Stimulated activated naive CD4-positive, alpha-beta T cell (primary cell): ENCODE results near the gene CCDC51.

Source experiments
- DNase-seq, 6 experiments: peaks; one replicate each; lab custom pipeline; 2025; lab: John Stamatoyannopoulos, UW

Gene CCDC51

DNA sequence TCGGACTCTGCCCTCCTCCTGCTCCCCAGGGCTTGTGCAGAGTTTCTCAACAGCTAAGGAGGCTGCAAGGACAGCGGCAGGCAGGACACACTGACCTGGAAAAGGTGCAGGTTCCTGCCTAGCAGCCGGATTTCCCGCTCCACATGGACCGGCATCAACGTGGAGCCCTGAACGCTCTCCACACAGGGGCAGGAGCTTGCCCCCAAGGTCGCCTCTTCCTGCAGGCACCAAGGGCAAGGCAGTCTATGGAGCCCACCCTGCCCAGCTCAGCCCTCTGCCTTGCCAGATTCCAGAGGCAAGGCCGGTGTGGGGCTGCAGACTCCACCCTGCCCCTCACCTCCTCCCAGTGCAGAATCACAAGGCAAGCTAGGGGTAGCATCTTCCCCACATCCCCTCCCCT lies 20.8 kb downstream of the CCDC51 start:
- no peak for DNase-seq

DNA sequence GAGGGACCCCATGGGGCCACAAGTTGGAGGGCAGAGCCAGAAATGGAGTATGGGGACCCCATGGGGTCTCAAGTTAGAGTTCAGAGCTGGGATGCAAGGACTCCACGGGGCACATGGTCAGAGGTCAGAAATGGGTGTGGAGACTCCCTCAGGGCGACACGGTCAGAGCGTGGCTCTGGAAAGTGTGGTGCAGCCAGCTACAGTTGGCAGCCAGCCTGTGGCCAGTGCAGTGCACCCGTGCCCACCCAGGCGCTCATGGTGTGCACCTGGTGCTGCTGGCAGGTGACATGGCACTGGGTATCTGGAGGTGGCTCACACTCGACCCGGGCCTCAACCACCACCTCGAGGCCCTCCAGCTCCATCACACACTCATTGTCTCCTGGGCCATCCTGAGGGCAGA lies 21.3 kb downstream of the CCDC51 start:
- no peak for DNase-seq

DNA sequence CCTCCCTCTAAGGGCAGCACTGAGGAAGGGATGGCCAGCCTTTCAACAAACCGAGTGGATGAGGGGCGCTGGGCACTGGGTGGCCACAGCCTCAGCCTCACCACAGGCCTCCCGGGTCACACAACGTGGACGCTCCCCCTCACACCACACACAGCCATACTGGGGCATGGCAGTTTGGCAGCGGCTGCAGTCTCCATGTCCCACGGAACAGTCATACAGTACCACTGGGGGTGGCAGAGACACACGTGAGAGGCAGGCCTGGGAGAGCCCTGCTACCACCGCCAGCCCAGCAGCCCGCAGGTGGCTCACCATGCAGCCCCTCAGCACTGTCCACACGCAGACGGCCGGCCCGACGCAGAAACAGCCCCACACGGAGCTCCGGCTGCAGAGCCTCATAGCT lies 21.8 kb downstream of the CCDC51 start:
- no peak for DNase-seq

DNA sequence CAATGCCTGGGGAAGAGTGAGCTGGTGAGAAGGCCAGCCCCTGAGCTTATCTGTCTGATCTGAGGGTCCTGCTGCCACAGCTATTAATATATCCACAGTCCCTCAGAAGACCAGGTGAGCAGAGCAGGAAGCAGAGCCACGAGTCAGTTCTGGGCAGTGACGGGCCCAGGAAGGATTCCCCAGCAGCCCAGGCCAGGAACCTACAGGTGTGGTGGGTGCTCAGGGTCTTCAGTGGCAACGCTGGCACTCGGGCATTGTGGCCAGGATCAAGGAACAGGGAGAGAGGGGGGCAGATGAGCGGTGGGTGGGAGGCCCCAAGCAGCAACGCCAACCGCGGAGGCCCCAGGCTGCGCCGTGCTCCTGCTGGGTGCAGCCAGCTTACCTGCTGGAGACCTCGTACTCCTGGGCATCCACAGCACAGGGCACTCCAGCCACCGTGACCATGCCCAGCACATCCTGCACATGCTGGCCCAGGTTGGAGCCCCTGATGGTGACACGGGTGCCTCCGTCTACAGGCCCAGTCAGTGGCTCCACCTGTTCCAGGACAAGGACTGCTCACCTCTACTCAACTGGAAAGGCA lies 22.3 kb downstream of the CCDC51 start:
- DNase-seq: no peak

DNA sequence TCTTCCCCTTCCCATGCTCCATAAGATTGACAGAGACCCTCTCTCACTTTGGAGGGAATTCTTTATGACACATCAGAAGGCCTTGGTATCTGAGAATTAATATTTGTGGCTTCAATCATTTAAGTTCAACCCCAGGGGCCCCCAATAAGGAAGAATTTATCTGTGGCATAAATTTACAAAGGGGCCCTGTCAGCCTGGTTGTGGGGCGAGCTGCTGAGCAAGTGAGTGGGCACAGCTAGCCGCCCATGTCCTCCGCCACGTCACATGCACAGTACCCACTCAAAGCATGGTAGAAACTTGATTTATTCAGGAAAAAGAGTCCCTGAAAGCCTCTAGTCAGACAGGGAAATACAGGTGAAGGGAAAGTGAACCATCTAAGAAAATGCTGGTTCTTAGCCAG lies 23.4 kb downstream of the CCDC51 start:
- DNase-seq: no peak

DNA sequence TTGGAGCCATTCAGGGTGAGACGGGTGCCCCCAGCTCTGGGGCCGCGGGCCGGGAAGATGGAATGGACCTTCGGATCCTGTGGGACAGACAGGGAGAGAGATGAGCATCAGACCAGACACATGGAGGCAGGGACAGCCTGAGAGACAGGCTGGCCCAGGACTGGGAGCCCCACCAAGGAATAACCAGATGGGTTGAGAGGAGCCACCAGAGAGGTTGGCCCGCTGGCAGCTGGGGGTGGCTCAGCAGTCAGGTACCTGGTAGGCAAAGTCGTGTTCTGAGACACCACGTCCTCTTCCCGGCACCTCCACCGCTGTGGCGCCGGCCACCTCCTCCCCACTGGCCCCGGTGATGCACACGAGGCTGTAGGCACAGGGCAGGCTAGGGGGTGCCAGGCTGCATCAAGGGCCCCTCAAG lies 23.8 kb downstream of the CCDC51 start:
- DNase-seq: no peak

DNA sequence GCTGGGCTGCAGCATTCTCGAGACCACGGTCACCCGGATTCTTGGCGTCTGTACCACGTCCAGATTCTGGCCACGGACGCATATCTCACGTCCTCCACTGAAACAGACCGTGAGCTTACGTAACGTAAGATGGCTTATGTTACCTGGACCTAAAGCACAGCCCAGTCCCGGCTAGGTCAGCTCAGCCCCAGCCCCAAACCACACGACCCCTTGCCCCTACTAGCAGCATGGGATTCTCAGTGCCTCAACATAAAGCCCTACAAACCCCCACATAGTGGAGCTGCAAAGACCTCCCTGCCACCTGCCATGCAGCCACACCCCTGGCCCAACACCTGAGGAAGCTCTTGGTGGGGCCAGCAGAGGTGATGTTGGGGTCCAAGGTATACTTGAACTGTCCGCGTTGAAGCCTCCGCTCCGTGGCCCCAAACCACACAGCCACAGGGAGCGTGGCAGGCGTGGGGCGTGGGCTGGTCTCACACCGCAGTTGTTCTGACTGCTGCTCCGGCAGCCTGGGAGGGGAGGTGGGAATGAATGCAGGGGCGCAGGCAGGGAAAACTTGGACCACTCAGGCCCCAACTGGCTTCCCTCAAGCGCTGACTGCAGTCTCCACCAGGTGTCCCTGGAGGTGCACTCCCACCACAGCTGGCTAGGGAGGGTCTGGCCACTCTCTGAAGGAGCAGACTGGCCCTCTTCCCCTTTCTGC lies 24.5 kb downstream of the CCDC51 start:
- DNase-seq: no peak

DNA sequence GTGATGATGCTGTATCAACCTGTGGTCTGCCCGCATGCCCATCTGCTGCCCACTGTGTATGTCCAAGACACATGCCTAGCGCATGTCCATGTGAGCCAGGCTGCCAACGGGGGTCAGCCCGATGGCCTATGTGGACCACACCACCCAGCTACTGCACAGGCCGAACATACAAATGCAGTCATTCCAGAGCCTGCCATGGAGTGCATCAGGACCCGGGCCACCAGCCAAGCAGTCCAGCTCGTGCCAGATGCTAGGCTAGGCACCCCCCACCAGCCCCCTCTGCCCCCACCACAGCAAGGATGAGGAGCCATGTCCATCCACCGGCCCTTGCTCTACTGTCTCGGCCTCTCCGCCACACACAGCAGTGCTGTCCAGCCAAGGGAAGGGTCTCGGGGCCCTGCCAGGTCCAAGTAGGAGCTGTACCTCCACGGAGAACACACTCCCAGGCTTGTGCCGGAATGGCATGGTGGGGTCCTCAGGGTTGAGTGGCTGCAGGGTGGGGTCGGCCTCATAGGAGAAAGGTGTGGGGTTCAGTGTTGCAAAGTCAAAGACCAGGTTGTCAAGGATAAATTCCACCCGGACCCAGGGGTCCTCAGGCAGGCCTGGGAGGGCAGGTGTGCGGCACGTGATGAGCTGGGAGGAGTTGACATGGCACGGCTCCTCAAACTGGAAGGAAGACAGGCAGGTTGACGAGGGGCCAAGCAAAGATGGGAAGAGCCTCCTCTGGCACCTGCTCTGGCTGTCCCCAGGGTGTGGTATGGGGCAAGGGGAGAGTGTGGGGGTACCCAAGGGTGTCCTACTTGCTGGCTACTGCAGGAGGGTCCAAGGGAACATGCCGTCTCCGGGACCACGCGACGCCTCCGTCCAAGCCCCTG lies 25.3 kb downstream of the CCDC51 start:
- no peak for DNase-seq

DNA sequence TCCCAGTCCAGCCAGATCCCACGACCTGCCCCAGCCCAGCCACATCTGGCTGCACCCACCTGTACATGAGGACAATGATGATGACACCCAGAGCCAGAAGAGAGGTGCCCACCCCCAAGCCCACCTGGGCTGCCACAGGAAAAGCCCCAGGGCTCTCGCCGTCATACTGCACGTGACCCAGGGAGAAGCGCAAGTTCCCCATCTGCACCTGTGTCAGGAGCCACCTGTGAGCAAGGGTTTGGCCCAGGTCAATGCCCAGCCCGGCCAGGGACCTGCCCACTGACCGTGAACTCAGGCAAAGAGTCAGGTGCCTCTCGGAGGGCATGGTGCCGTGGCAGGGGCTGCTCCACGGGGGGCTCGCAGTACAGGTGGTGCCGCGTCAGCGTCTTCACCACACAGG lies 26.3 kb downstream of the CCDC51 start:
- no peak for DNase-seq

DNA sequence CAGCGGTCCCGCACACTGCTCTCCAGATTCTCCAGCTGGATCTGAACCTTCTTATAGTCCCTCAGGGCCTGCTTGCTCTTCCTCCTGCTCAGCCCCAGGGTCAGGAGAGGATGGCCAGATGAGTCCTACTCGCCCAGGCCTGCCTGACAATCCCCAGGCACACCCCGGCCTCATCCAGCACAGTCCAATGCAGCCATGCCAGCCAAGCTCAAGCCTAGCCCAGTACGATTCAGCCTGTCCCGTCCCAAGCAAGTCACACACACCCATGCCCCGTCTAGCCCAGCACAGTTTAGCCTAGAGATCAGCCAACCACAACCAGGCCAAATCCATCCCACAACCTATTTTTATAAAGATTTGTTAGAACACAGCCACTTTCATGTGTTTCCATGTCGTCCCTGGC lies 26.8 kb downstream of the CCDC51 start:
- no peak for DNase-seq

DNA sequence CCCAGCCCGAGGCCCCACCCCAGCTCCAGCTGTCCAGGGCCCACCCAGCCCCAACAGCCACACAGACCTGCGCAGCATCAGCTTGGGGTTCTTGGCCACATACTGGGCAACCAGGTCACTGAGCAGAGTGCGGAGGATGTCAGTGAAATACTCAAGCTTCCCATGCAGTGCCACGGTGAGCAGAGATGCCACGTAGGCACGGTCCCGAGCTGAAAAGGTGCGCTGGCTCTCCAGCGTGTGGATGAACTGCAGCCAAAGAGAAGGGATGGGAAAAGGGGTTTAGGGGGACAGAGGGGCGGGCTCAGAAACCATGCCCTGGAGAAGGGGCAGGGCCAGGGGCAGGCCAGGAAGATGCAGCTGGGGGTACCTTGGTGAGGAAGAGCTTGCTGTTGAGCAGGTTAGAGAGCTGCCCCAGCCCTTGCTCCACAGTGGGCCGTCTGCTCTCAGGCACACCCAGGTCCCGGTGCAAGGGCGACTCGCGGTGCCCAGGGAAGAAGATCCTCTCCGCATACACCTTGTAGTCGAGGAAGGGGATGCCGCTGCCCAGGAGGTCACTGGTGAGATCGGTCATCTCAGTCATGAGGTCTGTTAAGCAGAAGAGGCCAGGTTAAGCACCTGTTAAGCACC lies 27.4 kb downstream of the CCDC51 start:
- no peak for DNase-seq

DNA sequence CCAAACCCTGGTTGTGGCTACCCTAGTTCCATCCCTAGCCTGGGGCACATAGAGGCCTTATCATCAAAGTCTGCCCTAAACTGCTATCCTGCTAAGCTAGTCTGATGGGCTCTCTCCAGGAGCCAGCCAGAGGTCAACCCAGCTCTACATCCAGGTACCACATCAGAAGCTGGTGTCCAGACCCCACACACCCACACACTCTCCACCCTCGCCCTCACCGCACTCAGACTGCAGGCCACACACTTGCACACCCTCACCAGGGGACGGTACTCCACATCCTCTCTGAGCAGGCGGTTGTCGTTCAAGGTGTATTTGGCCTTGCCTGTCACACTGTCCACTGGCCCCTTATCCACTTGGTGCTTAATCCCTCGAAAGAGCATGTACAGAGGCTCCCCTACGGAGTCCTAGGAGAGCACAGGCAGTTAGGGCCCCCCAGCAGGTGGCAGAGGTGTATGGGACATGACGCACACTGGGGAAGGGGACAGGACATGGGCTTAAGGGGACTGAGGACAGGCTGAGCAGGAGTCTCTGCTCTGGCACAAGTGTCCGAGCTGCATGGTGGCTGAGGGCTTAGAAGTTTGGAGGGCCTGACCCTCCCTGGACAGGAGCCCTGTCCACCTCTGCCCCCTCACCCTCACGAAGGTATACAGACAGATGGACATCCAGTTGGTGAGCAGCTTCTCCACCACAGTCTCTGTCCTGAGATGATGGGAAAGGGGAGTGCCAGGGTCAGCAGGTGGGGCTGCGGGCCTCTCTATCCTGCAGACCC lies 28.1 kb downstream of the CCDC51 start:
- no peak for DNase-seq

DNA sequence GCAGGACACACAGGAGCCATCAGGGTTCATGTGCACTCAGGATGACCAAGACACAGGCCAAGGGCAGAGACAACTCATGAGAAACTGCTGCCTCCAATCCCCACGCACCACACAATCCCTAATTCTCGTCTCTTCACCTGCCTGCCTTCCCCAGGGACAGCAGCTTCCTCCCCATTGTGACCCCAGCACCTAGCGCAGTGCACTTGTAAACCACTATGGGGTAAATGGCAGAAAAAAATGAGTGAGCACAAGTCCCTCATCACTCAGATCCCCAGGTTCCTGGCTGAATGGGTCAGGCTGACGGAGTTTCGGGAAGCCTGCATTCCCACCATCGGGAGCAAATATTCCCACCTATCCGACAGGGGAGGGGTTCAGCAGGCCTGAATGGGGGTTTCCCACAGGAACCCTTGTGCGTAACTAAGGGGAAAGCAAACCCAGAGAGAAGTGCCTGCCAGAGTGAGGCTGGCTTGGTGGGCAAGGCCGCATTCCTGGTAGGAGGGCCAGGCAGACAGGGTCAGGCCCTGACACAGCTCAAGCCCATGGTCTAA lies 28.8 kb downstream of the CCDC51 start:
- DNase-seq: no peak

DNA sequence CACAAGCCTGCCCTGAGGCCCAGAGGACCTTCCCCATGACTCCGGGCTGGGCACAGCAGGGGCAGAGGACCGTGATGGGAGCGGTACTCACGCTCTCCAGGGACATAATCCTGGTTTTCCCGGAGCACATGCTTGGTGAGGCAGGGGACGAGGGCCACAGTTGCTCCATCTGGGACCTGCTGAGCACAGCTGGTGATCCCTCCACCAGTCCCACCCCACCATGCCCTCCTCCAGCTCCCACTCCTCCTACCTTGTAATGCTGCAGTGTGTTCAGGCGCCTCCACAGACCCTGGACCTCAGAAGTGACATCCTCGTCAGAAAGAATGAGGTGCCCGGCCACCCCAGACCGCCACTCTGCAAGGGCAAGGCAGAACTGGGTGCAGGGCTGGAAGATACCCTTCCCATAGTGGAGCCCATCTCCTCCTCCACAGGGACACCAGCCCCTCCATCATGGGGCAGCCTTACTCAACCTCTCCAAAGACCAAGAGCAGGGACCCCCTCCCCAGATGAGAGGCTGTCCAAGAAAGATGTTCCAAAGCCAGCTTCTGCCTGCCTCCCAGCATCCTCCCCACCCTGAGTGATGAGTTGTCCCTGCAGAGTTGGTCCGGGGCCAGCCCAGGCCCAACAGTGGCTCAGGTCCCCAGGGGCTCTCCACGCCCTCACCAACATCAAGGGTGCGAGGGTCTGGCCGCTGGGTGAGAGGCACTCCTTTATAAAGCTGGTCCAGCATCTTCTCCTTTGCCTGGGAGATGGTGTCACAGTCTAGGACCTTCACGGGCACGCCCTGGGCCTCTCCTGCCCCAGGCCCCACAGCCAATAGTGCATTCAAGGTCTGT lies 29.5 kb downstream of the CCDC51 start:
- DNase-seq: no peak

DNA sequence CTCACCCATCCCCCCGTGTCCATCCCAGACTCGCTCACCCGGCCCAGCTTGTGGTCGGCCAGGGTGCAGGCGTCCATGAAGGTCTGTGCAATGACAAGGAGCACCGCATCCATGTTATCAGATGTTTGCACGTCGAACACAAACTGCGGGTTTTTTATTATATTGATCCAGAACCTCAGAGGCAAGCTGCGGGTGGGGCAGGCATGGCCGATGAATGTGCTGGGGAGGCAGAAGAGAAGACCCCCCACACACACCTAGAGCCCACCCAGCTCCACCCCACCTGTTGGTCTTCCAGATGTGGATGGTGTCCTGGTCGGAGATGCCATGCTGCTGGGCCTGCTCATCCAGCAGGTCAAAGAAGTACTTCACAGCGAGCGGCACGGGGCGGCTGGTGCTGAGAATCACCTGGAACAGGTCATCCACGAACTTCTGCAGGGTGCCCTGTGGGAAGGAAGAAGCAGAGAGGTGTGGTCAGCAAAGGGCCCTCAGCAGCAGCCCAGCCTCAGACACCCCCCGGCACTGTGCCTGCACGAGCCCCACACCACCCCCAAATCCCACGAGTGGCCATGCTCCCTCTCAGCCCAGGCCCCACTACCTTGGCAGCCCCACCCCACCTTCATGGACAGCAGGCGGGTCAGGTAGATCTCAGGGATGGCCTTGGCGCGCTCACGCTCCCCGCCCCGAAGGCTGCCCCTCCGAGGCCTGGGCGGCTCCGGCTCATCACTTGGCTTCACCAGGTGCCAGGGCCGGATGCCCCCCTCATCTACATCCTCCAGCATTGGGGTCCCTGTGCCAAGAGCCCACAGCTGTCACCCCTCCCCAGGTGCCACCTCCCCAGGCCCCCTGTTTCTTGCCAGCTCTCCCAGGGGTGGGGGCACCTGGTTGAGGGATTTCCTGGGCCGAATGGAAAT lies 30.4 kb downstream of the CCDC51 start:
- DNase-seq: no peak

DNA sequence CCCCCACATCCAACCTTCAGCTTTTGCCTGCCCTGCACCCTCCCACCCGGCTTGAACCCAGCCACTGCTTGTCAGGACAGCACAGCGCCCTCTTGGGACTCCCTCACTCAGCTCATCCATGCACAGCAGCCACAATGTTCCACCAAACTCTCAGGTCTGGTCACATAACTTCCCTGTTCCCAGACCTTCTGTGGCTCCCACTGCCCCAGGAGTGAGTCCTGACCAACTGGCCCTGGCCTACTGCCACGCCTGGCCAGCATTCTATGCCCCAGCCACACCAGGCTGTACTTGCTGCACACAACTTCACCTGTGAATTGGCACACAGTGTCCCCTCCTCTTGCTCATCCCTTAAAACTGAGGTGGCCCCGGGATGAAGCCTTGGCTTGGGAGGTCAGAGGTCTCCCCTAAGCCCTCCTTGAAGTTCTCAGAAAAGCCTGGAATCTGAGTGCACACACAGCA lies 31.1 kb downstream of the CCDC51 start:
- no peak for DNase-seq

DNA sequence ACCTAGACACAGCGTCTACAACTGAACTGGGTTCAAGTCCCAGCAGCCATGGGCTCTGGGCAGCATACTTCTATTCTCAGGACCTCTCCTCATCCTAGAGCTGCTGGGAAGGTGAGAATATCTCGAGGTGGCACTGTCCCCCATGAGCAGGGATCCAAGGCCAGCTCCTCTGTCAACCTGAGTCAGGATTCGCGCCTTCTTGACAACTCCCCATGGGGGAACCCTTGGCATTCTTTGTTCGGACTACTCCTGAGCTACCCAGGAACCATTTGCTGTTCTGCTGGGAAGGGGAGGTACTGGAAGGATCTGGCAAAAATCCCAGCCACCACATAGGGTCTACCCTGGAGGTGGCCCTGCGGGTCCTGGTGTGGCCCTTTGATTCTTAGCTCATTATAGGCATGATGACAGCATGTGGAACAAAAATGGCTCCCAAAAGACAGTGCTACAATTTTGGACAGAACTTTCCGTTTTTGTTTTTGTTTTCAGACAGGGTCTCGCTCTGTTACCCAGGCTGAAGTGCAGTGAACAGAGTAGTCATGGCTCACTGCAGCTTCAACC lies 32.3 kb downstream of the CCDC51 start:
- no peak for DNase-seq

DNA sequence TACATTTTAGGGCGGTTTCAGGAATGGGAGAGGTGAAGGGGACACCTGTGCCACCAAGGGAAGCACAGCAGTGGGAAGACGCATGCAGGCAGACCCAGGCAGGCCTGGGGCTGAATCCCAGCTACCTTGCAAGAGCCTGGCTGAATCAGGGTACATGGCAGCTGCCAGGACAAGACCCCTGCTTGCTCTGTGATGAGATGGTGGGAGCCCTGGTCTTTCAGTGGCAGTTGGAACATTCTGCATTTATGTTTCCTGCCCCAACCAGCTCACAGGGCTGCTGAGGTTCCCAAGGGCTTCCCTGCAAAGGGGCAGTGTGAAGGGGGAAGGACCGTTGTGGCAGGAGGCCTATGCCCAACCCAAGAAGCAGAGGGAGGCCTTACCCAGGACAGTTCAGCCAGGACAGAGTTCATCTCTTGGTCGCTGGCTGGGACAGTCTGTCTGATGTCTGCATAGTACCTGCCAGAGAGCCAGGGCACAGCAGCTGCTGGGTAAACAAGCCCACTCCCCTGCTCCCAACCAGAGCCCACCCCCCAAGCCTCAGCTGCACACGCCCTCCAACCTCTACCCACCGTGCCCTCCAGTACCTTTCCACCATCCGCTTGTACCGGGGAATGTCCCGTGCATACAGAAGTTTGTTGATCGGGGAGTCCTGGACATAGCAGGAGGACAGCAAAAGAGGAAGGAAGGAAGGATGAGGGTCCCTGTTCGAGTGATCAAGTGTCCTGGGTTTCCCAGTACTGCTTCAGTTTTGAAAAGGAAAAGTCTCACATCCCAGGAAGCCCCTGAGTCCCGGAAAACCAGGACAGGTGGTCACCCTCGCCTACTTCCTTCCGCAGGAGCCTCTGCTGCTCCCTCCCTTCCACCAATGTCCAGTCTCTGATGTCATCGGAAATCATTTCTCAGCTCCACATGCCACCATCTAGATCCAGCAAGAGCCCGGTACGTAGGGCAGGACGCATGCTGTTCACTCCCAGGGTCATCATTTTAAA lies 33.2 kb downstream of the CCDC51 start:
- DNase-seq: no peak
